GM08714 (cell line): ENCODE measurements around the gene ETS1.
"Not testable (repeated sequence)": the region's sequence is repeated elsewhere in the genome, so short reads cannot be mapped to it uniquely, and the experiment has no call there.

ENCODE experiments used
- H3K4me3 ChIP-seq: fragments of 200-500 bp; sonication (Bioruptor generic); 2 replicates; pipeline ENCODE4 v1.5.1; 2014; ENCODE audit warnings: mild to moderate bottlenecking, low read length, inconsistent platforms
- ZNF274 ChIP-seq: IDR thresholded peaks from 2 replicates; pipeline ENCODE4 v1.6.1; 2012; ENCODE audit warnings: mild to moderate bottlenecking, low read depth, low read length

The ETS1 gene

GRCh38 chr11:128464878-128465450 is 122.4 kb downstream of the ETS1 start:
- TF ChIP-seq ZNF274: no peak
- no peak overlapping the region for H3K4me3 ChIP-seq

DNA sequence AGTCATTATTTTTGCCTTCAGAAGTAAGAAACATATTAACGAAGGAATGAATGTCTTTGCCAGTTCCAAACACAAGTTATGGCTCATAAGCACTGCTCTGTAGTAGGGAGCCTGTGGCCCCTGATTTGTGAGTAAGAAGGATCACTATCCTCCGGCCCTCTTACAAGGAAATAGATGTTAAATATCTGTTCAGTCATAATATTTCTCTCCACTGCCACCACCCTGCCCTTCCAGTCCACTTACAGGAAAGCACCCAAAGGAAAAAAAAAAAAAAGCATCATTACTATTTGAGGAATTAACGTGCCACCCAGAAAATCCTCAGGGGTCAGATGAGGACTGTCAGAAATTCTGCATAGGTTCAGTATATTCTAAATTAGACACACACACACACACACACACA is 123.4 kb downstream of the ETS1 start:
- no peak for TF ChIP-seq ZNF274
- H3K4me3 ChIP-seq: no peak overlapping the region

DNA sequence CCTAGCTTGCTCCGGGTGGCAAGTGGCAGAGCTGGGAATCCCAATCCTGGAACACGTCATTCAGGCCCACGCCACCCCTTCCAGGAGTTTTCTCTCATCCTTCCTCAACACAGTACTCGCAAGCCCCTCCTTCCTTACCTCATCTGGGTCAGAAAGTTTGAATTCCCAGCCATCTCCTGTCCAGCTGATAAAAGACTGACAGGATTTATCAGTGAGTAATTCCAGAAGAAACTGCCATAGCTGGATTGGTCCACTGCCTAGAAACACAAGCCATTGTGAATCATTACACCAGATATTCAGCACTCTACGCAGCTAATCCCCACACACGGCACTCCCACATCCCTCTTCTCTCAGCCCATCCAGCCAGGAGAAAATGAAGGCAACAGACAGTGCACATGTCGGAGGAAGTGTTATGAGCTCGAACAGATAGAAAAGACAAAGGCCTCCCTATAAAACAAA is 124.0 kb downstream of the ETS1 start:
- no peak for TF ChIP-seq ZNF274

GRCh38 chr11:128462922-128463321 is 124.4 kb downstream of the ETS1 start:
- no peak overlapping the region for H3K4me3 ChIP-seq
- TF ChIP-seq ZNF274: no peak

More for the DNA sequence above, 124.0 kb downstream of the ETS1 start:
- H3K4me3 ChIP-seq: no peak overlapping the region

DNA sequence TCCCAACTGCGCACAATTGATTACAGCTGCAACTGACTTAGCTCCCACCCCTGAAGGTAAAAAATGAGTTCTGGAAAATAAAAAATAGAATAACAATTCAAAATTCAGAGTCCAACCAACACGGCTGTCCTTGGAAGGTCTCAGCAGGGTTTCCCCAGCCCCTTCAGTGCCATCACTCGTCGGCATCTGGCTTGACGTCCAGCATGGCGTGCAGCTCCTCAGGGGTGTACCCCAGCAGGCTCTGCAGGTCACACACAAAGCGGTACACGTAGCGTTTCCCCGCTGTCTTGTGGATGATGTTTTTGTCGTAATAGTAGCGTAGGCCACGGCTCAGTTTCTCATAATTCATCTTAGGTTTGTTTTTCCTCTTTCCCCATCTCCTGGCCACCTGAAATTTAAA is 125.2 kb downstream of the ETS1 start:
- no peak overlapping the region for H3K4me3 ChIP-seq
- TF ChIP-seq ZNF274: no peak

DNA sequence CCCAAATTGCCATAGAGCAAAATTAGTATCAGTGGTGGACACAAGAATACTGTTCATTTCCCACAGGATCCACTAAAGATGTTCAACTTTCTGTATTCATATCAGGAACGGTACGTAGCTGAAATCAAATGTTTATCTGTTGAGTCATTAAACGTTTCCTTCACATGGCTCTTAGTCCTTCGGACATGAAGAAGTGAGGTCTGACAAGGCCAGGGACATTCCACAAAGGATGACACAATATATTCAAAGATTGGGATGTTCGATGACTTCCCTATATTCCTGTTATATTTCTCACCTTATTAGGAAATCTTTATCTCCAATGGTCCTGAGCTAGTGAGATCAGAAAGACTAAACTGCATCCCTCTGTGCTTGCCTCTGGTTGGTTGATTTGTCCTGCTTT is 129.0 kb downstream of the ETS1 start:
- no peak for TF ChIP-seq ZNF274
- no peak overlapping the region for H3K4me3 ChIP-seq

DNA sequence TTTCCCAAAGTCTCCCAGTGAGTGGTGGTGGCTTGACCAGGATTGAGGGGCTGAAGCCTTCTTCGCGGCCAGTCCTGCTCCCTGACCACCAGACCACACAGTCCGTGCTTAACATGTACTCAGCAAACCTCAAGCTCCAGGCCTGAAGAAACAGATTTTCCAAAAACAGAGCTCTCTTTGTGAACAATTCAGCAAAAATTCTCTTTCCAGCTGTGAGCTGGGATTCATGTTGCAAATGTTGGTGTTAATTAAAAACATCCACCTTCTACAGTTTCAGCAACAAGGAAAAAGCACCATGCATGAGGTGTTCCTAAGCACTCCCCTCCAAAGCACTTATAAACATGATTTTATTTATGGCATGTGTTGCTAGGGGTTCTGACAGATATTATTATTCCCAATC is 129.5 kb downstream of the ETS1 start:
- no peak for TF ChIP-seq ZNF274

DNA sequence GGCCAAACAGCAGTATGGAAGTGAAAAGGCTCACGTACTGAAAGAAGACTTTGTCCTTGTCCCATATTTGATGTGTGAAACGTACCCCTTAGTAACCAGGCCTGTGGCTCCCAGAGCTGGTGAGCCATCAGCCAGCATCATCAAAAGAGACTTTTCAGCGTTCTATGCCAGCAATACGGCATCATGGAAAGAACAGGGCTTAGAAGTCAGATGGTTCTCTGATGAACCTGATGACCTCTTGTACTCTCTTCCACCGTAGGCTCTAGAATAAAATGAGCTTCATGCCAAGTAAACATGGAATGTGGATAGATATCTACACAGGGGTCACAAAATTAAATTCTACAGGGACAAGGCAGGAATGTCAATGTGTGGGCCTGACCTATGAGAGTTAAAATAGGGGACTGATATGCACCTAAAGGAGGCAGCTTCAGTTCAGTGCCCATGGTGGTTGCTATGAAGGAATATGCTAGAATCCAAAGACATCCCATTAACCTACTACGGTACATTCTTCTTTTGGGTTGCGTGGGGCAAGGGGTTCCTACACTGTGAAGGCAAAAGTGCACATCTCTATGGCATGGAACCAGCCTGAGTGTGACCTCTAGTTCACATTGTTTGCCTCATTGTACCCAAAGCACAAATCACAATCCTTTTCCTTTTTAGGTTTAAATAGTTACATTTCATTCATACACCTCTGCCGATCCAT is 130.6 kb downstream of the ETS1 start:
- no peak for TF ChIP-seq ZNF274
- H3K4me3 ChIP-seq: no peak overlapping the region

More for the DNA sequence above, 129.5 kb downstream of the ETS1 start:
- H3K4me3 ChIP-seq: no peak overlapping the region

GRCh38 chr11:128455766-128456165 is 131.6 kb downstream of the ETS1 start:
- no peak overlapping the region for H3K4me3 ChIP-seq

DNA sequence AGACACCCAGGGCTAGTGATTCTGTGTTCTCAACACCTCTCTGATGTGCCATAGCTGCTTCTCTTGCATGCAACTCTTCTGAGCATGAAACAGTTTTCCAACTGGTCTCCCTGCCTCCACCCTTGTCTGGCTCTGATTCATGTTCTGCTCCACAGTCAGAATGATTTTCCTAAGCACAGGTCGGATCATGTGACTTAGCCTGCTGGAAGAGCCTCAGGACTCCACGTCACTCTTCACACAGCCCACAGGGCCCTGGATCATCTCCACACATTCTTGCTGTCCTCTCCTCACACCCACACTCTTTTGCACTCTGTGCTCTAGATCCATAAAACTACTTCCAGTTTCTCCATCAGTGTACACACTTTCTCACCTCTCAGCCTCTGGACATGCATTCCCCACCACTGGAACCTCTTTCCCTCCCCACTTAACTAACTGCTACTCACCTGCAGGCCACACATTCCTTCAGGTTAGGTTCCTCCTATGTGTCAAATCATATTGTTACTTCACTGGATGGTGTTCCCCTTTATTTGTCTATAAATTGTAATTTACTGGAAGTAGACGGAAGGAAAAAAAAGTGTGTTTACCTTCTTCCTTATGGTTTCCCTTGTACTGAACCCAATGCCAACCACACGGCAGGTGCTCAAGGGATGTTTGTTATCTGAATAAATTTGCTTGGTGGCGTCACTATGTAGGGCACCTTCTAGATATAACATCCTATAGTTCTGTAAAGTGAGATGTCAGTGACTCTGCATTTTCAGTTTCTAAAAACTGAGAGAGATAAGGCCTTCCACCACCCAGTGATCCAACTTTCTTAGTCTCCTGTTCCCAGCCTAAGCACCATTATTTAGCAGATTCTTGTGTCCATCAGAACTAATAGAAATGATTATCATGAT is 133.7 kb downstream of the ETS1 start:
- TF ChIP-seq ZNF274: no peak
- H3K4me3 ChIP-seq: no peak overlapping the region

More at GRCh38 chr11:128455766-128456165, 131.6 kb downstream of the ETS1 start:
- no peak for TF ChIP-seq ZNF274

DNA sequence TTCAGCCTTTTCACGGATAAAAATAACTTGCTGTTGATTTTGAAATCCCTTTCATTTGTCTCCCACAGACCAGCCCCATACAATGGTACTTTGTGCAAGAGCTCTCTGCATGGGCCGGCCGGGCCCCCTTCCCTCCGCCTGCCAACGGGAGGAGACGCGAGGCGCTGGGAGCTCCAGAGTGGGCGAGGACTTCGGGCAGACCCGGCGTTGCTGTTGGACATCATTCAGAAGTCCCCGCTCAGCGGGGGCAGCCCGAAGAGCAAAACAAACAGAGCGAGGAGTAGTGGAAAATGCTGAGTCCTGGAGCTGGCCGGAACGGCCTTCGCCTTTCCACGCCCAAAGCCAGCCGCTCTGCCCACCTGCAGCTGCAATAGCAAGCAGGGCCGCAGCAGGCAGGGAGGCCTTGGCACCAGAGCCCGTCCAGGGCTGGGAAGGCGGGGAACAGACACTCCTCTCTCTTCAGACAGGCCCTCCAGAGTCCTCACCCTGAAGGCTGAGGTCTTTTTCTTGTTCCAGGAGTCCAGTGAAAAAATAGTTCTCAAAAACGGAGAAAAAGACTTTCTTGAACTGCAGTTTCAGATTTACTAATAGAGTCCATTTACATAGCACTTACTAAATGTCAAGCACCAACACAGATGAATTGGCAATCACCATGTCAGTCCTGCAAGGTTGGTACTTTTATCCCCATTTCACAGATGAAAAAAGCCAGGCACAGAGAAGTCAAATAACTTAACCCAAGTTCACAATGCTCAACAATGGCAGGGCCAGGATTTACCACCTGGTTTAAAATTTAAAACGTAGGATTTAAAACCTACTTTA is 135.5 kb downstream of the ETS1 start:
- no peak for TF ChIP-seq ZNF274
- no peak overlapping the region for H3K4me3 ChIP-seq

DNA sequence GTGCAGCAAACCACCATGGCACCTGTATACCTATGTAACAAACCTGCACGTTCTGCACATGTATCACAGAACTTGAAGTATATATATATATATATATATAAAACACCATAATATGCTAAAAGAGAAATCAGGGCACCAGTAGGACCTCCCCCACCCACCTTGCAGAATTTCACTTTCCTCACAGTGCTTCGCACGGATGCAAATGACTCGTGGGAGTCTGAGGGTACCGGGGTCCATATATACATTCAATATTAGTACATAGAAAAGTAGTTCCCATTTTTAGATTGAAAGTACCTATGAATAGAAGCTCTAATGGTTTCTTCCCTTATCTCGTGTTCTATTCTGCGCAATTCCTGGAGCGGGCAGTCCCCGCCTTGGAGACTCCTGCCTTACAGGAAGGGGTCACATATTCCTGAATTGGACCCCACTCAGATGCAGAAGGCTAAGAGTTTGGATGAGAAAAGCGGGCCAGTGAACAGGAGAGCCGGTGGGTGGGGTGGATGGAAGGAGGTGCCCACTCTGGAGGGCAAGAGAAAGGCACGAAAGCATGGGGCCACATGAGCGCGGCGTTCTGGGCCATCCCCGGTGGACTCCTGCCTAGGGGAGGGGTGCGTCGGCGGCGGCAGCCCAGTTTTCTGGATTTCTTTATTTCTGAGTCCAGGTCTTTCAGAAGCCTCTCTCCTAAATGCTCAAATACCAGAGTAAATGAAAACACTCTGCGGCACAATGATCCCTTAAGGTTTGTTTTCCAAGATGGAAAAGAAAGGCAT is 136.3 kb downstream of the ETS1 start:
- TF ChIP-seq ZNF274: no peak
- no peak overlapping the region for H3K4me3 ChIP-seq

GRCh38 chr11:128450425-128450824 is 136.9 kb downstream of the ETS1 start:
- not testable (repeated sequence) for H3K4me3 ChIP-seq
